Activated B cell treated with CpG ODN at 0.5 μM for 24 hours (primary cell): ENCODE measurements around the gene TEKTIP1. TPM values are rescaled to one million over a fixed set of nuclear protein-coding genes. Genes with fewer than 3 reads are reported as not detected.

Source experiments
- ATAC-seq: fragments of 200-7000 bp; cut with Tn5 transposase; one replicate; pipeline ENCODE4 v1.10.0; 2021; ENCODE audit warnings: low read depth, mild to moderate bottlenecking, moderate library complexity
- CTCF ChIA-PET: fragments of 350-600 bp; sonication (Branson Sonifier 250); formaldehyde crosslinking; loops from one replicate; lab custom pipeline; 2021; ENCODE audit warnings: antibody characterized with exemption; lab: Charles Lee
- POLR2A ChIA-PET: fragments of 350-600 bp; sonication (Branson Sonifier 250); formaldehyde crosslinking; loops from one replicate; lab custom pipeline; 2021; ENCODE audit warnings: antibody characterized with exemption; lab: Charles Lee
- DNase-seq: peaks from one replicate; pipeline ENCODE4 v3.0.0; 2022
- H3K27ac Mint-ChIP-seq: one replicate; pipeline ENCODE4 v1.8.0; 2020; ENCODE audit warnings: mixed read lengths
- H3K27me3 Mint-ChIP-seq: one replicate; pipeline ENCODE4 v1.8.0; 2021; ENCODE audit warnings: mixed read lengths
- H3K36me3 Mint-ChIP-seq: one replicate; pipeline ENCODE4 v1.8.0; 2021; ENCODE audit warnings: low read depth, mixed read lengths
- H3K4me1 Mint-ChIP-seq: one replicate; pipeline ENCODE4 v1.8.0; 2021; ENCODE audit warnings: mixed read lengths
- H3K4me3 Mint-ChIP-seq: one replicate; pipeline ENCODE4 v1.8.0; 2020; ENCODE audit warnings: mild to moderate bottlenecking, mixed read lengths
- H3K9me3 Mint-ChIP-seq: one replicate; pipeline ENCODE4 v1.8.0; 2020; ENCODE audit warnings: mixed read lengths
- CTCF ChIP-seq: fragments of 200-600 bp; IDR thresholded peaks from one replicate; pipeline ENCODE4 v1.8.0; 2022; ENCODE audit warnings: antibody characterized with exemption, mild to moderate bottlenecking
- intact Hi-C: fragments of 100-400 bp; cut with micrococcal nuclease; formaldehyde crosslinking; loops from one replicate; pipeline ENCODE4 v1.15.1; 2024
- total RNA-seq: library from RNA; stranded (reverse); gene quantifications from 2 replicates; pipeline ENCODE4 v1.2.3, GENCODE V29; 2022

TEKTIP1 gene
- total RNA-seq, 1 donor from 2014 or later = 7.1 TPM

GRCh38 chr19:3512562-3513228, 26.3 kb upstream of the TEKTIP1 start:
- DNase-seq (no peak), ATAC-seq (no peak)
- ChIA-PET POLR2A (no interaction called here), CTCF (no interaction called here)
- Mint-ChIP-seq H3K36me3 (peaks cover 39% of the 10 kb centered on the region), H3K27me3 (no peaks in the 10 kb centered on the region), H3K27ac (no peak overlapping the region), H3K4me3 (no peak overlapping the region), H3K9me3 (no peaks in the 10 kb centered on the region), H3K4me1 (peaks cover 53% of the 10 kb centered on the region)
- intact Hi-C loops = no loop called here
- TF ChIP-seq CTCF = no peak

- ChIA-PET CTCF (no interaction called here), POLR2A (interaction anchor here (0.6 kb wide), 1 partner anchor 12 kb away, joined by 3 read pairs; no protein-coding TSS in a partner anchor)
- ATAC-seq (no peak), DNase-seq (no peak)
- H3K4me1 Mint-ChIP-seq = peaks cover 55% of the 10 kb centered on the region
- intact Hi-C loops = no loop called here
- peaks cover 37% of the 10 kb centered on the region for H3K36me3 Mint-ChIP-seq
- no peak for TF ChIP-seq CTCF
- no peaks in the 10 kb centered on the region for H3K27me3 Mint-ChIP-seq
- no peak overlapping the region for H3K4me3 Mint-ChIP-seq
- H3K27ac Mint-ChIP-seq = no peak overlapping the region
- H3K9me3 Mint-ChIP-seq = no peaks in the 10 kb centered on the region
Measured at GRCh38 chr19:3513229-3514140, 25.5 kb upstream of the TEKTIP1 start.

- peaks cover 50% of the 10 kb centered on the region for H3K4me1 Mint-ChIP-seq
- no peak overlapping the region for H3K4me3 Mint-ChIP-seq
- intact Hi-C loops = no loop called here
- POLR2A ChIA-PET = interaction anchor here (0.7 kb wide), 1 partner anchor 43 kb away, joined by 3 read pairs; no protein-coding TSS in a partner anchor
- CTCF ChIA-PET = no interaction called here
- TF ChIP-seq CTCF = no peak
- peaks cover 25% of the 10 kb centered on the region for H3K36me3 Mint-ChIP-seq
- H3K27ac Mint-ChIP-seq = no peak overlapping the region
- no peaks in the 10 kb centered on the region for H3K27me3 Mint-ChIP-seq
- DNase-seq (no peak), ATAC-seq (no peak)
- H3K9me3 Mint-ChIP-seq = no peaks in the 10 kb centered on the region
Measured at GRCh38 chr19:3514930-3515329, 24.0 kb upstream of the TEKTIP1 start.

GRCh38 chr19:3515891-3516422, 23.0 kb upstream of the TEKTIP1 start:
- intact Hi-C loops = no loop called here
- H3K27ac Mint-ChIP-seq = peak overlapping the region; percentile 59
- ATAC-seq (no peak), DNase-seq (no peak)
- no peak overlapping the region for H3K4me3 Mint-ChIP-seq
- H3K9me3 Mint-ChIP-seq = no peaks in the 10 kb centered on the region
- ChIA-PET POLR2A (interaction anchor here (1.3 kb wide), 2 partner anchors 15 to 22 kb away, joined by 3 to 6 read pairs; partner anchors contain the start of gene DOHH), CTCF (no interaction called here)
- TF ChIP-seq CTCF = no peak
- H3K27me3 Mint-ChIP-seq = no peaks in the 10 kb centered on the region
- H3K4me1 Mint-ChIP-seq = peaks cover 53% of the 10 kb centered on the region
- H3K36me3 Mint-ChIP-seq = peaks cover 20% of the 10 kb centered on the region
